SK-MEL-5 (cell line): Measurements from ENCODE around the gene RAB42. TPM values are rescaled to one million over a fixed set of nuclear protein-coding genes. Genes with fewer than 3 reads are reported as not detected.
A peak's percentile ranks its signal among the peaks of the same experiment; 100 is the strongest.
"Not testable (repeated sequence)": the region's sequence is repeated elsewhere in the genome, so short reads cannot be mapped to it uniquely, and the experiment has no call there.

ENCODE experiments used
- DNase-seq: peaks from one replicate; pipeline ENCODE4 v3.0.0-alpha.2; 2016; ENCODE audit warnings: low read depth, low spot score
- in situ Hi-C: cut with HindIII; loops from 2 replicates; pipeline ENCODE4 v1.10.0; 2016; ENCODE audit warnings: low sequenced_read_pairs, high pct_unique_total_duplicates, low pct_unique_long_range_greater_than_20kb
- polyA plus RNA-seq, 2 experiments: library from polyadenylated mRNA; depleted of rRNA; stranded (reverse); fragments of >200 nt; gene quantifications; 2 replicates each; pipeline ENCODE4 v1.2.3, GENCODE V29; 2015
- total RNA-seq: library from RNA; depleted of rRNA; stranded (reverse); fragments of >200 nt; shearing (Covaris generic); gene quantifications from 2 replicates; pipeline ENCODE4 v1.2.3, GENCODE V29; 2014; rRNA removed

The RAB42 gene, protein sequence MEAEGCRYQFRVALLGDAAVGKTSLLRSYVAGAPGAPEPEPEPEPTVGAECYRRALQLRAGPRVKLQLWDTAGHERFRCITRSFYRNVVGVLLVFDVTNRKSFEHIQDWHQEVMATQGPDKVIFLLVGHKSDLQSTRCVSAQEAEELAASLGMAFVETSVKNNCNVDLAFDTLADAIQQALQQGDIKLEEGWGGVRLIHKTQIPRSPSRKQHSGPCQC
- not detected in 2 replicates for total RNA-seq
- not detected in 2 replicates for polyA plus RNA-seq (2015; cell fraction: cytosol; rRNA removed)
- not detected in 2 replicates for polyA plus RNA-seq (2015; cell fraction: nucleus; rRNA removed)

DNA sequence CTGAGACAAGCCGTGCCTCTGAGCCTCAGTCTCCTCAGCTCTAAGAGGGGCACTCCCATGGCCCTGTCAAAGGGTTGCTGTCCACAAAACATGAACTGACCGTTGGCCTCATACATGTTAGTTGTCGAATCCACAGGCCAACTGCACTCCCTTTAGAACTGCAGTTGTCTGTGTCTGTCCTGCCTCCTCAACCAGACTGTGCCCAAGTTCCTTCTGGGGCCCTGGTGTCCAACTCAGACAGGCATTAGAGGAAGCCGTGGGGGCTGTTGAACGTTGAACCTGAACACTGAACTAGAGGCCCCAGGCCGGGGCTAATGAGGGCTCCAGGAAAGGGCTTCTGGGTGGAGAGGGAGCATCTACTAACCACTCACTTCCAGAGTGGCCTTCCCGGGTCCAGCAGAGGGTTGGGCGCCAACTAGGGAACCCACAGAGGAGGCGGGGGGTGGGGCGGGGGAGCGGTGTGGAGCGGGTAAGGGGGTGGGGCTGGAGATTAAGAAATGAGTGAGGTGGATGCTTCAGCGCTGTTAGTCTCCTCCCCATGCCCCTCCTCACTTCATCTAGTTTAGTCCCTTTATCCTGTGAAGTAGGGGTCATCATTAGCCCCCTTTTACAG, at the start of gene RAB42:
RAB42 (plus strand) TSS at position 558 of the 613 bp plus-strand sequence. CDS start 247 bp downstream, outside the sequence.
- DNase-seq = no peak
- in situ Hi-C loops = no loop called here

DNA sequence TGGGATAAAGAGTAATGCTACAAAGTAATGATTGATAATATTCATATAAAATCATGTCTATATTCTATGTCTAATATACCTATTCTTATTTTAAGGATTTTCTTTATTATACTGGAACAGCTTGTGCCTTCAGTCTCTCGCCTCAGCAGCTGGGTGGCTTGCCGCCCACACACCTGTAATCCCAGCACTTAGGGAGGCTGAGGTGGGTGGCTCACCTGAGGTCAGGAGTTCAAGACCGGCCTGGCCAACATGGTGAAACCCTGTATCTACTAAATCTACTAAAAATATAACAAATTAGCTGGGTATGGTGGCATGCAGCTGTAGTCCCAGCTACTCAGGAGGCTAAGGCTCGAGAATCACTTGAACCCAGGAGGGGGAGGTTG, 46.8 kb upstream of the RAB42 start:
- no peak for DNase-seq
- in situ Hi-C loops = no loop called here

DNA sequence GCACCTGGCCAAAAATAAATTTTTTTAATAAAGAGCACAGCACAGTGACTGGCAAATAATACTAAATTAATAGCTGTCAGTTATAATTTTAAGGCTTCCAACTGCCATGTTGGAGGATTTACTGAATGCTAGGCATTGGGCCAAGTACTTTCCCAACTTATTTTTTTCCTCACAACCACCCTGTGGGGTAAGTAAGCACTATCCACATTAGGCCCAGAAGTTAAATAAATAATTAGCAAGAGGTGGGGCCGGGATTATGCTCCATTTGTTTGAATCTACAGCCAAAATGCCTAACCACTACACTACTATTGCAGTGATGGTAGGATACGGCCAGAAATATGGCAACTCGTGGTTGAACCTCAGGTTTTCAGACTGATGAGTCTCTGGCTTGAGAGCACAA, 43.7 kb upstream of the RAB42 start:
- no peak for DNase-seq
- in situ Hi-C loops = no loop called here

DNA sequence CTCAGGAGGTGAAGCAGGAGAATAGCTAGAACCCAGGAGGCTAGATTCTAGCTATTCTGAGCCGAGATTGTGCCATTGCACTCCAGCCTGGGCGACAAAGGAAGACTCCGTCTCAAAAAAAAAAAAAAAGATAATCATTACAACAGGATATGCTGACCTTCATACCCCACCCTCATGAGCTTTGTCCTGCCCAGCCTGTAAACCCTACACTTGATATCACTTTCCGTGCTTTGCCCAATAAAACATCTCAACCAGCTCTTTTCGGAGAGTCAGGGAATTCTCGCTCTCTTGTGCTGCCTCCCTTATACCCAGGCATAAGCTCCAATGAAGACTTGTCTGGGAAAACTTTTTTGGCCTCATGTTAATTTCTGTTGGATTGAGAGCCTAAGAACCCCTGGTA, 40.7 kb upstream of the RAB42 start:
- in situ Hi-C loops = no loop called here
- DNase-seq = no peak

DNA sequence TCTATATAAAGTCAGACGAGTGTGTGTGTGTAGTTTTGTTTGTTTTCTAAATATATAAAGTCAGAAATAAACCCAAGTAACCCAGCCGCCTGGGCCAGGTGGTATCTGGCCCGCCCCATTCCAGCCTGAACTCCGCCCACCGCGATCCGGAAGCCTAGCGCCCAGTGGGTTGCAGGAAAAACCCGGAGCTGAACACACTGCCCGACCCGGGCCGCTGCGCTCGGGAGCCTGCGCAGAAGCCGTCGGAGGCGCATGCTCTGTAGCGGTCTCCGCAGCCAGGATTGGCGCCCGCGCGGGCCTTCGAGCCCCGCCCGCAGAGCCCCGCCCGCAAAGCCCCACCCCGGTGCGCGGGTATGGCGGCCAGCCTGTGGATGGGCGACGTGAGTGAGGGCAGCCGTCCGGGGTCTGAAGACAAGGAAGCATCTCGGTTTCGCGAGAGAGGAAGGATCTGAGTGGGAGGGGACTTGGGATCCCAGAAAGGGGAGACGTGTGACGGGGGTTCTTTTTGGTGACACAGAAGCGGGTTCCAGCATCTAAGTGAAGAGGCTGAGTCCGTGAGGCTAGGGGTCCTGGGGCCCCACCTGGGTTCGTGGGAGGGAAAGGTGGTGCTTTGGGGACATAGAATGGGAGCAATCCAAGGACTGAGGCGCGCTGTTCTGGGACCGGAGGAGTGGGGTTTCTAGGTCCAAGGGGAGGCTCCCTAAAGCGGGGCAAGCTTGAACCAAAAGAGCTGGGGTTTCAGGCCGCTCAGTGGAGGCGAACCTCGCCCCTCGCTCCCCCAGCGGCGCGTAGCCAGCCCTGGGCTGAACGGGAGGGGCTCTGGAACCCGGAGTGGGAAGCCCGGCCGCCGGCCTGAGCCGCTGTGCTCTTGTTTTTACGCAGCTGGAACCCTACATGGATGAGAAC, 39.1 kb upstream of the RAB42 start, which contains the start of gene TRNAU1AP:
TRNAU1AP (plus strand) TSS at position 328 of the 906 bp plus-strand sequence; CDS start at position 354, 26 bp downstream.
- peak; percentile 93 for DNase-seq
- in situ Hi-C loops = no loop called here

DNA sequence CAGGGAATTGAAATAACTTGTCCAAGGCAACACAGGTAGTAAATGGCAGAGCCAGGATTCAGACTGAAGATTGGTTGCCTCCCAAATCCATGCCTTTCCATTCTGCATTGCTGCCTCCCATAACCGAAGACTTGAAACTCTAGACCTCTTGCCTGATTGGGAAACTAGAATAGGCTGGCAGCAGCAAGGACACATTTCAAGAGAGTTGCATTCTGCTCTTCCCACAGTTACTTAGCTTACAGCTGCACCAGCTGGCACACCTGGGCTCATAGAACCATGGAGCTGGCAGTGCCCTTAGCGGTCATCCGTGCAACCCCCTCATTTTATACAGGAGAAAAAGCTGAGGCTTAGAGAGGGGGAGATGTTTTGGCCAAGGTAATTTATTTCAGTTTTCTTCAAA, 31.2 kb upstream of the RAB42 start:
- in situ Hi-C loops = no loop called here
- no peak for DNase-seq

DNA sequence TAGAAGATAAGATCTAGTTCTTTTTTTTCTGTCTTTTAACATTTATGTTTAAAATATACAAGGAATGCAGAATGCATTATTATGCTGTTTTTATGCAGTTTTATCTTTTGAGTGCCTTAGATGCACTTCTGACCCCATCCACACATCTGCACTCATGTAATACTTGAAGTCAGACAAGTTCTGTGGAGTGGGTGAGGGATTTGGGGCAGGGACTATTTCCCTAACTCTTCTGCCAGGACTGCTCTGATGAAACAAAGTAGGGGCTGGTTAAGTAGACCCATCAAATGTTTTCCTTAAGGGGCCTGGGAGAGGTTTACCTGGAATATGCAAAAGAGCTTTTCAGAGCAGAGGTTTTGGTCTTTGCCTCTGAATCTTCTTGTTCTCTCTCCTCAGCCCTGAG, 27.8 kb upstream of the RAB42 start:
- no peak for DNase-seq
- in situ Hi-C loops = no loop called here

DNA sequence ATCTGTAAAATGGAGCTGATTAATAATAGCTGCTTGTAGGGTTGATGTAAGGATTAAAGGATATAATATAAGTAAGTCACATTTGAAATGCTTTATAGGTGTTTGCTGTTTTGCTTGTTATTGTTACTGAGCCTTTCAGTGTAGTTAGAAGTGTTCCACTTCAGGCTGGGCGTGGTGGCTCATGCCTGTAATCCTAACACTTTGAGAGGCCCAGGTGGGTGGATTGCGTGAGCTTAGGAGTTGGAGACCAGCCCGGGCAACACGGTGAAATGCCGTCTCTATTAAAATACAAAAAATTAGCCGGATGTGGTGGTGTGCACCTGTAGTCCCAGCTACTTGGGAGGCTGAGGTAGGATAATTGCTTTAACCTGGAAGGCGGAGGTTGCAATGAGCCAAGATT, 27.0 kb upstream of the RAB42 start:
- no peak for DNase-seq

DNA sequence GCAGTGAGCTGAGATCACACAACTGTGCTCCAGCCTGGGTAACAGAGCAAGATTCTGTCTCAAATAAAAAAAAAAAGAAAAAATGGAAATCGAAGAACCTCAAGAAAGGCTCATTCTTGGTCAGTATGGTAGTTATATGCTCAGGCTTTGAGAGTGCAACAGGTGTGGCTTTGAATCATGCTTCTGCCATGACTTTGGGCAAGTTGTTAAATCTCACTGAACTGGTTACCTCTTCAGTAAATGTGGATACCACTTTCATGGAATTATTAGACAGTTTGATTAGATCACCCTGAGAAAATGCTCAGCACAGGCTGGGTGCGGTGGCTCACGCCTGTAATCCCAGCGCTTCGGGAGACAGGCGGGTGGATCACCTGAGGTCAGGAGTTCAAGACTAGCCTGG, 26.3 kb upstream of the RAB42 start:
- no peak for DNase-seq
- in situ Hi-C loops = no loop called here

More for the DNA sequence above, 27.0 kb upstream of the RAB42 start:
- in situ Hi-C loops = no loop called here

DNA sequence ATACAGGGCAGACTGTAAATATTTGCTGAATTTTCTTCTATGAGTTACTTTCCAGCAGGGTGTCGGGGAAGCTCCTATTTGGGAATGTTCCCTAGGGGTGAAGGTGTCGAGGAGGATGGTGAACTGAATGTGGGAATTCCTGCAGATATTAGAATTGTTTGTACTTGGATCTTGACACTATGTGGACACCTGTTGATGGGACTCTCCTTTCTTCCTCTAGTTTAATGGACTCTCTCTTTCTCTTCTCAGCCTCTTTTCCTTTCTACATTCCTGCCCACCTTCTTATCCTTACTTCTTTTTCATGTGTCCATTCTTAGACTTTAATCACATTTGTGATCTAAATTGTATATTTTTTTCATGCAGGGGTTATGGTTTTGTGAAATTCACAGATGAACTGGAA, 25.1 kb upstream of the RAB42 start:
- no peak for DNase-seq
- in situ Hi-C loops = no loop called here

DNA sequence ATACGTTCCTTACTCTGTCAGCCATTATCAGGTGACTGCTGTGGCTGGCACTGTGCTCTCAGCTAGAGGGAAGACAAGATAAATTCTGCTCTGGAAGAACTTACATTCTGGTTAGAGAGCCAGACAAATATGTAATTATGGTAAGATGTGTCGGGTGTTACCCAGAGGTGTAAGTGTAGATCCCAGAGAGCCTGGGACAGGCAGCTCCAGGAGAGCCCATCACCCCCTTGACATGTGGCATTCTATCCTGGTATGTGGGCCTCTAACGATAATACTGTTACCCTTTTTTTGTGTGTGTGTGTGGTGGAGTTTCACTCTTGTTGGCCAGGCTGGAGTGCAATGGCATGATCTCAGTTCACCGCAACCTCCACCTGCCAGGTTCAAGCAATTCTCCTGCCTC, 20.2 kb upstream of the RAB42 start:
- no peak for DNase-seq
- in situ Hi-C loops = no loop called here

DNA sequence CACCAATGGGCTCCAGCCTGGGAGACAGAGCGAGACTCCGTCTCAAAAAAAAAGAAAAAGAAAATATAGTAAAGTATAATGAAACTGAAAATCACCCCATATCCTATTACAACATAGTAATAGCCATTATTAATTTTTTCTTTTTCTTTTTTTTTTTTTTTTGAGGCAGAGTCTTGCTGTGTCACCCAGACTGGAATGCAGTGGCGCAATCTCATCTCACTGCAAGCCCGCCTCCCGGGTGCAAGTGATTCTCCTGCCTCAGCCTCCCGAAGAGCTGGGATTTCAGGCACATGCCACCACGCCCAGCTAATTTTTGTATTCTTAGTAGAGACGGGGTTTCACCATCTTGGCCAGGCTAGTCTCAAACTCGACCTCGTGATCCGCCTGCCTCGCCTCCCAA, 19.2 kb upstream of the RAB42 start:
- DNase-seq, in situ Hi-C loops: not testable (repeated sequence)

DNA sequence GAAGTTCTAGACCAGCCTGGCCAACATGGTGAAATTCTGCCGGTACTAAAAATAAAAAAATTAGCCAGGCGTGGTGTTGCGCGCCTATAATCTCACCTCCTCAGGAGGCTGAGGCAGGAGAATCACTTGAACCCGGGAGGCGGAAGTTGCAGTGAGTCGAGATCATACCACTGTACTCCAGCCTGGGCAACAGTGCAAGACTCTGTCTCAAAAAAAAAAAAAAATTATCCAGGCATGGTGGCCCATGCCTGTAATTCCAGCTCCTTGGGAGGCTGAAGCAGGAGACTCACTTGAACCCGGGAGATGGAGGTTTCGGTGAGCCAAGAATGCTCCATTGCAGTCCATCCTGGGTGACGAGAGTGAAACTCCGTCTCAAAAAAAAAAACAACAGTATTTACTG, 18.5 kb upstream of the RAB42 start:
- in situ Hi-C loops = no loop called here

DNA sequence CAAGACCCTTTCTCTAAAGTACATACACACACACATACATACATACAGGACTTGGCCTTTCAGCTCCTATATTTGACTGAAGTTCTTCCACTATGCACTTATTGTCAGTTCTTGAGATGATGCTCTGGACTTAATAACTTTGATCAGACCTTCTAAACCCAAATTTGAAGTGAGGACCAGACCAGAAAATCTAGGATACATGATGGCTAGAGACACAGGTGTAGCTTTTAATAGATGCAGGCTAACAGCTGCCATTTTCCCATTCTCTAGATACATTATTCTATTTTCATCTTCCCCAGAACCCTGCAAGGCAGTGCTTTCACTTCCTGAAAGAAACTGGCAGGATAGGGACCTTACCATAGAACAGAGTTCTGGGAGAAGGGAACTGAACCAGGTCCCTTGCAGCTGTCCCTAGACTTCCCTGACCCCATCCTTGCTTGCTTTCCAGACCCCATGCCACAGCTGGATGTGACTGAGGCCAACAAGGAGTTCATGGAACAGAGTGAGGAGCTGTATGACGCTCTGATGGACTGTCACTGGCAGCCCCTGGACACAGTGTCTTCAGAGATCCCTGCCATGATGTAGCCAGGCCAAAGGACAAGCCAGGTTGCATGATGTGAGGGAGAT, 14.9 kb upstream of the RAB42 start:
- DNase-seq = peak; percentile 10
- in situ Hi-C loops = no loop called here

More for the DNA sequence above, 18.5 kb upstream of the RAB42 start:
- DNase-seq = no peak

DNA sequence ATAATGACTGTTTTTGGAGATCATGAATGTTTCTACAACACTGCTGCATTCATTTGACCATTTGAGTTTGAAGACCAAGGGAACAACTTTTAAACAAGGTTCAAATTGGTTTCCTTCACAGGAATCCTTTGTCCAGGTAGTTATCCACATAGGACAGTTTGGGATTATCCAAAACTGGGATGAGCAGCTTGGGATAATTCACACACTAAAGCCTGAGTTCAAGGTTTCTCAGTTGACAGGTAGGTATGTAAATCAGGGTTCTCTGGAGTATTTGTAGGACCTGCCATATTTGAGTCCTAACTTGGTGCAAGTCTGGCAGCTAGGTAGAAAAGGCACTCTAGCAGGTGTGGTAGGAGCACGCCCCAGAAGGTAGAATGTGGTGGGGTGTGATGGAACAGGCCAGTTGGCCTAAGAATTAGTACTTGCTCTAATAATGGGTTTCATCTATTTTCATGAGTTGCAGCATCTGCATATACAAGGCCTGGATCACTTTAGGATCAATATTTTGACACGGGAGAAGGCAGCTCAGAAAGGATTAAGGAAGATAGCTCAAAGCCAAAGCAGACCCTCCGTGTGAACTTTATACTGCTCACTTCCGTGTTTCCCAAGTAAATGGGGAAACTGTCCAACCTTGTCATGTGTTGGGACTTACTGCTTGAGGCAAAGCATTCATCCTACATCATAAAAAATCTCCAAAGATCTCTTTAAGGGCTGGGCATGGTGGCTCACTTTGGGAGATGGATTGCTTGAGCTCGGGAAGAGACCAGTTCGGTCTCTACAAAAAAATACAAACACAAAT, 14.1 kb upstream of the RAB42 start:
- in situ Hi-C loops = no loop called here
- peak; percentile 37 for DNase-seq

DNA sequence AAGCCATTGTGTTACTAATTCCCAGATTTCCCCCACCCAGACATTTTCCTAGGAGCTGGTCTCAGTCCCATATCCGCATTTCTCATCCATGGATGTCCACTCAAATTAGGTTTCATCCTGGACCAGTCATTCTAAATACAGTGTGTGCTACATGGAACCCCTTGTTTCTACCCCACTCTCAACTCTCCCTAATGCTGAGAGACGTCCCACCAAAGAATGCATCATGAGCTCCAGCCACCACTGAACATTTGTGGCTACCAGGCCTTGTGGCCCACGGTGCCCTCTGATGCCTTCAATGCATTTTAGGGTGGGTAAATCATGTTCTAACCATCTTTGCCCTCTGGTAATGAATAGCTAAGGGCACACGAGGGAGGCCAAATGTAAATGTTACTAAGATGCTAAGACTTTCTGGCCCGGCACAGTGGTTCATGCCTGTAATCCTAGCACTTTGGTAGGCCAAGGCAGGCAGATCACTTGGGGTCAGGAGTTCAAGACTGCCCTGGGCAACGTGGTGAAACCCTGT, 13.3 kb upstream of the RAB42 start:
- in situ Hi-C loops = no loop called here
- no peak for DNase-seq

DNA sequence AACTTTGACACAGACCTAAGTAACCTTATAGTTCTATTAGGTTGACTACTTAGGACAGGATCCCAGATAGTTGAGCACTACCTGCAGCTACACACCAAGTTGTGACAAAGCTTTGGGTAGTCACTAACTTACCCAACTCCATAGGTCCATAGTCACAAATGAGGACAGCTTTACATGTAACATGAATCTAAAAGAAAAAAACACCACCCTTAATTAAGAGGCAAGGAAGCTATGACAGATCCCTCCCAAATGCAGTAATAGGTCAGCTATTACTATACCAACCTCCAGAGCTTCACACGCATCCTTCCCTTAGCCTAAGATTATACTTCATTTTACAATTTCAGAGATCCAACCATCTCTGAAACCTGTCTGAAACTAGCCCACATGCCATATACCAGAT, 12.7 kb upstream of the RAB42 start:
- DNase-seq = no peak
- in situ Hi-C loops = no loop called here
